Ramos (cell line): ENCODE data around the gene FRYL.
"Not testable (repeated sequence)": the region's sequence is repeated elsewhere in the genome, so short reads cannot be mapped to it uniquely, and the experiment has no call there.

Experiments
- in situ Hi-C: fragments of 300-500 bp; cut with MboI; formaldehyde crosslinking; loops from one replicate; pipeline ENCODE4 v1.14.3; 2022; ENCODE audit warnings: low sequenced_read_pairs; ENCODE audit not compliant: unreplicated experiment

Gene FRYL

DNA sequence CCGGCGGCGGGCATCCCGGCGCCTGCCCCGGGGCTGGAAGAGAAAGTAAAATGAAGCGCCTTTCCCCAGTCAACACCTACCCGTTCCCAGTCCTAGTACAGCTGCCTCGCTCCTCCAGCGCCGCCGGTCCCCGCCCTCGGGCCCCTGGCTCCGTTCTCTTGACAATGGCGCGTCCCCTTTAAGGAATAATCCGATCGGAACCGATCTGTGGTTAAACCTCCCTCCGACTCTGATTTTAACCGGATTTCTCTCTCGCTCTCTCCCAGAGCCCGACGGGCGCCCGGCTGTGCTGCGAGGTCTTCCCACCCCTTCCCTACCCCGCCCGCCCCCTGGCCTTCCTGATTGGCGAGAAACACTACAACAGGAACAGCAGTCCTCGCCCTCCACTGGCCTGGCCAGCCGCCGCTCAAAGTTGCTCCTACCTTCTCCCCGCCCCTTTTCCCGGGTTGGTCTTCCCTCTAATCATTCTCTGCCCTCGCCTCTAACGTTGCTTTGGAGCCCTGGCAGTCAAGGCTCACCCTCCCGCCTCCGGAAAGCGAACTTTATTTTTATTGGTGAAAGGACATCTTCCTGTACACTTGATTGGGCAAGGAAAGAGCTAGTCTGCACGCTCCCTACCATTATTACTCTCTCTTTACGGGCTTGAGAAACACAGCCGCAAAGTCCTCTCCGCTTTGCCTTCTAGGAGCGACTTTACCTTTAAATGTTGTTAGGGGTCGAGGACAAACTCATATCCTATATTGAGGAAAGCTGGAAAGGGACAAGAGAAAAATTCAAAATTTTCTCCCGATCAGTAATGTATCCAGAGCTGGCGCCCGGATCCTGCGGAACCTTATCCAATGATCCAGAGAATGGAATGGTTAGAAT lies at the start of gene FRYL:
FRYL (minus strand) TSS at position 282 of the 867 bp plus-strand sequence. CDS start 145,869 bp downstream, outside the sequence.
- in situ Hi-C loops: no loop called here

- in situ Hi-C loops: no loop called here
These were observed 47.5 kb upstream of the FRYL start for GRCh38 chr4:48827622-48828021.

DNA sequence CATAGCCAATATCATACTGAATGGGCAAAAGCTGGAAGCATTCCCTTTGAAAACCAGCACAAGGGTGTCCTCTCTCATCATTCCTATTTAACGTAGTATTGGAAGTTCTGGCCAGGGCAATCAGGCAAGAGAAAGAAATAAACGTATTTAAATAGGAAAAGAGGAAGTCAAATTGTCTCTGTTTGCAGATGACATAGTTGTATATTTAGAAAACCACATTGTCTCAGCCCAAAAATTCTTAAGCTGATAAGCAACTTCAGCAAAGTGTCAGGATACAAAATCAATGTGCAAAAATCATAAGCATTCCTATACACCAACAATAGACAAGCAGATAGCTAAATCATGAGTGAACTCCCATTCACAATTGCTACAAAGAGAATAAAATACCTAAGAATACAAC lies 41.4 kb upstream of the FRYL start:
- in situ Hi-C loops: not testable (repeated sequence)

GRCh38 chr4:48816971-48817370 lies 36.9 kb upstream of the FRYL start:
- in situ Hi-C loops: no loop called here

DNA sequence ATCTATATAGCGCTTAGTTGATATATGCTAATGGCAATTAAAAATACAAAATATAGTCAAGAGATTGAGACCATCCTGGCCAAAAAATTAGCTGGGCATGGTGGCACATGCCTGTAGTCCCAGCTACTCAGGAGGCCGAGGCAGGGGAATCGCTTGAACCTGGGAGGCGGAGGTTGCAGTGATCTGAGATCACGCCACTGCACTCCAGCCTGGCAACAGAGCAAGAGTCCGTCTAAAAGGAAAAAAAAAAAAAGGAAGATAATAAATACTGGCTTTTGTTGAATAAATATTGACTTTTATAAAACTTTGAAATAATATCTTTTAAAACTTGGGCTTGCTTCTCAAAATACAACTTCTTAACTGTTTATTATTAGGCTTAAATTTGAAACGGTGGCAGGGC lies 36.2 kb upstream of the FRYL start:
- in situ Hi-C loops: not testable (repeated sequence)

DNA sequence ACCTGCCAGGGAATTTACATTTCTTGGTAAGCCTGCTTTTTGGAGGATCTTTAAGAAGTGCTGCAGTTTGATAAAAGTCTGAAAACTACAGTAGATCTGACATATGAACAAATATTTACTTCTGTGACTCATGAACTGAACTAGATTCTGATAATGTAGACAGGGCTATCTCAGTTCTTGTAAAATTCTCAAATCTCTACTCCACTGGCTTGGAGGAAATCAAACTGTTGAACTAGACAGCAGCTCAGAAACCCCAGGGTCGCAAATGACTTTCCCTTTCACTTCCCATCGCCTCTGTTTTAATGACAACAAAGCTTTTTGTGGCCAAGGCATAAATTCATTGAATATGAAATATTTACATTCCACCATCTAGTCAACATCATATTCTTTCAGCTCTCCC lies 35.4 kb upstream of the FRYL start:
- in situ Hi-C loops: no loop called here

DNA sequence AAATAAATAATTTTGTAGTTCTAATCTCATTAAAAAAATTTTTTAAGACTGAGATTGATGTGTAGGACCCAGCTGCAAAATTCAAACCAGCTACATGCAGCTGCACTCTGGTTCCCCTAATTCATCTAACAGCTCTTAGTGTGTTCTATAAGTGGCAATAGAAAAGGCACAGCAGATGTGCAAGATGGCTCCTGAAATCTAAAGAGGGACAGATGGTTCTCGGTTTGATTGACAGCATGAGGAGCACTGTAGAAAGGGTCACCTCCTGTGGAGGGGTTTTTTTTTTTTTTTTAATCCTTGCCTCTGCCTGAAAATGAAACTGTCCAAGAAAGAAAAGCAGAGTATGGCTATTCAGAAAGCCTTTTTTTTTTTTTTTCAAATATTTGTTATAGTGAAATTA lies 33.9 kb upstream of the FRYL start:
- in situ Hi-C loops: no loop called here

GRCh38 chr4:48812866-48813265 lies 32.8 kb upstream of the FRYL start:
- in situ Hi-C loops: no loop called here

GRCh38 chr4:48804584-48805301 lies 24.7 kb upstream of the FRYL start:
- in situ Hi-C loops: no loop called here

GRCh38 chr4:48801016-48801715 lies 21.1 kb upstream of the FRYL start:
- in situ Hi-C loops: no loop called here

- in situ Hi-C loops: not testable (repeated sequence)
These were observed 20.1 kb upstream of the FRYL start for GRCh38 chr4:48800155-48800554.

DNA sequence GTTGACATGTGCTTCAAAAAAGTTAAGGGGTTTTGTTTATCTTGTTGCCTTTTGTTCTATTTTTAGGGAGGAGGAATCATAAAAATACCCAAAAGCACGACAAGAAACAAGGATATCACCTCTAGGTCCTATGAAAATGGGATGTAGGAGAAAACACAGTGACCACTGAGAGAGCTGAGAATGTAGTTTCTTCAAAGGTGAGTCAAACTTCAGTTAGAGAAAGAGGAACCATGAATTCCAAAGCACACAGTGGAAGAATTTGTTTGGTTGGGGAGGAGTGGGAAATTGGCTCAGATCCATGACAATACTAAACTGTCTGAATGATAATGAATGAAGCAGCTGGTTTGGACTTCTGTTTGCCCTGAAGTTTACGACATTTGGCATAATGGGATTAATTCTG lies 19.1 kb upstream of the FRYL start:
- in situ Hi-C loops: no loop called here

DNA sequence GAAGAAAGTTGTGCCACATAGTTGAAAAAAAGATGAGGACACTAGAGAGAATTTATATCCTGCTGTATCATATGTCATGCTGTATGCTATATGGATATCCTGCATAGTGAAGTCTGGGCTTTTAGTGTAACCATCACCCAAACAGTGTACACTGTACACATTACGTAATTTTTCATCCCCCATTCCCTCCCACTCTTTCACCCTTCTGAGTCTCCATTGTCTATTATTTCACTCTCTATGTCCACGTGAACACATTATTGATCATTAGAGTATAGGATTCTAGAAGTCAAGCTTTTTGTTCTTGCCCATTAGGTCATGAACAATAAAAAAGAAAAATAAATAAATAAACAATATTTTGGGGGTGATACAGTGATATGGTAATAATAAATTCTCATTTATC lies 18.0 kb upstream of the FRYL start:
- in situ Hi-C loops: no loop called here

DNA sequence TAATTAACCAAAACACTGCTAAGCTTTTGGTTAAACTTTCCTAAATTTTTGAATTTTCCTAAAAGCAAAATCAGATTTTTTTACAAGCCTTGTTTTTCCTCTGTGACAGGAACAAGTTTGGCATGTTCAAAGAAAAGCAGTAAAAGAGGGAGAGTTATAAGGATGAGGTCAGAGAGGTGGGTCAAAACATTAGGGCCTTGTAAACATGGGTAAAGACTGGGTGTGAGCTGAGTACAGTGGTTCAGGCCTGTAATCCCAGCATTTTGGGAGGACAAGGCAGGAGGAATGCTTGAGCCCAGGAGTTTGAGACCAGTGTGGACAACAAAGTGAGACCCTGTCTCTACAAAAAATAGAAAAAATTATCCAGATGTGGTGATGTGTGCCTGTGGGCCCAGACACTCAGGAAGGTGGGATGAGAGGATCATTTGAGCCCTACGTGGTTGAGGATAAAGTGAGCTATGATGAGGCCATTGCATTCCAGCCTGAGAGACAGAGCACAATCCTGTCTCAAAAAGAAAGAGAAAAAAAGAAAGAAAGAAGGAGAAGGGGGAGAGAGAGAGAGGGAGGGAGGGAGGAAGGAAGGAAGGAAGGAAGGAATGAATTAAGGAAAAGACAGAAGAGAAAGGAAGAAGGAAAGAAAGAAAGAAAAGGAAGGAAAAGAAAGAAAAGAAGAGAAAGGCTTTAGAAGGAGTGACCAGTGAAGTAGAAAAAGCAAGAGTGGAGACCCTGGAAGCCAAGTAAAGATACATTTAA lies 17.0 kb upstream of the FRYL start:
- in situ Hi-C loops: no loop called here

DNA sequence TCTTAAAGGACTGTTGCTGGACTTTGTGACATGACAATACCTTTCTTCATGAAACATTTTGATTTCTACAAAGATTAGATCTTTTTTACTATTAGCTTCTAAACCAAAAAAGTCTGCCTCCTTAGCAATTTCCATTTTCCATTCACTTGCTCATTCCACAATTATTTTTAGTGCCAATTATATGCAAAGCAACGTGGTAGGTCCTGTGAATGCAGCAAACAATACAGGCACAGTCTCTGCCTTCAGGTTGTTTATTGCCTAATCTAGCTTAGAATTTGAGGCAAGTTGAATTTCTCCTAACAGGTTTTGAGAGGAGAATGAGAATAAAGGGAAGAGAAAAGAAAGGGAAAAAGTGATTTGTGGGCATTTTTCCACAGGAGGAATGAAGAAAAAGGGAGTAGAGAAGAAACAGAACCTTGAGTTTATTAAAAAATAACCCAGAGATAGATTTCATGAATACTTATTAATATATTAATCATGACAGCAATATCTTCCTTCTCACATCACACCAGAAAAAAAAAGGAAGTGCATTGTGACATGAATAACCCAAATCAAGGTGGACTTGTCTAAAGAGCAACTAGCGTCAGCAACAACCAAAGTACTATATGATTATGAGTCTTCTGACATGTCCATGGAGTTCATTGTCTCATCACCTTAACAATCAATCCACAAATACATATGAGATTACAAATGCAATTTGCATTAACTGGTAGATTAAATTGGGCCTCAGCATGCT lies 16.3 kb upstream of the FRYL start:
- in situ Hi-C loops: no loop called here

- in situ Hi-C loops: no loop called here
These were observed 15.0 kb upstream of the FRYL start for GRCh38 chr4:48795108-48795507.

GRCh38 chr4:48792348-48793006 lies 12.4 kb upstream of the FRYL start:
- in situ Hi-C loops: no loop called here

DNA sequence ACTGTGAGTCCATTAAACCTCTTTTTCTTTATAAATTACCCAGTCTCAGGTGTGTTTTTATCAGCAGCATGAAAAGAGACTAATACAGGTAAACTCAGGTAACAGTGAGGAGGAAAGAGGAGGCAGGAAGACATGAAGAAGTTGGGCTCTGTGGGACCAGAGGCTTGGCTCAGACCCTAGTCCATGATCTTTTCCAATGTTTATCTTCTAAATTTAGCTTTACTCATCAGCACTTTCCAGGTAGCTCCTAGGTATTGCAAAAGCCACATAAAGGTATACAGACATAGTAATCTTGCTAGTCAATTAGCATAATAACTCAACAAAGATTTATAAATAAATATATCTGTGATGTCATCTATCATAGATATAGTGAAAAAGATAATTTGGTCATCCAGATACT lies 11.2 kb upstream of the FRYL start:
- in situ Hi-C loops: no loop called here

- in situ Hi-C loops: no loop called here
These were observed 10.5 kb upstream of the FRYL start for GRCh38 chr4:48790561-48790960.
